SJSA1 (cell line): ENCODE data around the gene CDH16. TPM values are rescaled to one million over a fixed set of nuclear protein-coding genes. Genes with fewer than 3 reads are reported as not detected.
"Not testable (repeated sequence)": the region's sequence is repeated elsewhere in the genome, so short reads cannot be mapped to it uniquely, and the experiment has no call there.

ENCODE experiments used
- DNase-seq, 2 experiments: peaks; one replicate each; pipeline ENCODE4 v3.0.0-alpha.2; 2015 to 2020; ENCODE audit warnings: low spot score in 2 of 2, low read depth in 1 of 2
- H3K27ac ChIP-seq: fragments of 250-450 bp; sonication (Bioruptor Pico); 2 replicates; pipeline ENCODE4 v1.5.1; 2020; ENCODE audit warnings: mild to moderate bottlenecking, moderate library complexity
- H3K27me3 ChIP-seq: fragments of 250-450 bp; sonication (Bioruptor Pico); replicated peaks from 2 replicates; pipeline ENCODE4 v1.5.1; 2020; ENCODE audit warnings: mild to moderate bottlenecking, moderate library complexity
- H3K36me3 ChIP-seq: fragments of 250-450 bp; sonication (Bioruptor Pico); 2 replicates; pipeline ENCODE4 v1.5.1; 2020; ENCODE audit warnings: mild to moderate bottlenecking
- H3K4me1 ChIP-seq: fragments of 250-450 bp; sonication (Bioruptor Pico); replicated peaks from 2 replicates; pipeline ENCODE4 v1.6.1; 2021; ENCODE audit warnings: mild to moderate bottlenecking
- H3K4me3 ChIP-seq: fragments of 250-450 bp; sonication (Bioruptor Pico); 2 replicates; pipeline ENCODE4 v1.5.1; 2020; ENCODE audit warnings: mild to moderate bottlenecking
- H3K9me3 ChIP-seq: fragments of 250-450 bp; sonication (Bioruptor Pico); replicated peaks from 2 replicates; pipeline ENCODE4 v1.5.1; 2020; ENCODE audit warnings: mild to moderate bottlenecking
- total RNA-seq: library from RNA; depleted of rRNA; stranded (reverse); fragments of >200 nt; shearing (Covaris generic); gene quantifications from 2 replicates; pipeline ENCODE4 v1.2.3, GENCODE V29; 2014

The CDH16 gene
- total RNA-seq, 1 experiment from 2014 or later: not detected

DNA sequence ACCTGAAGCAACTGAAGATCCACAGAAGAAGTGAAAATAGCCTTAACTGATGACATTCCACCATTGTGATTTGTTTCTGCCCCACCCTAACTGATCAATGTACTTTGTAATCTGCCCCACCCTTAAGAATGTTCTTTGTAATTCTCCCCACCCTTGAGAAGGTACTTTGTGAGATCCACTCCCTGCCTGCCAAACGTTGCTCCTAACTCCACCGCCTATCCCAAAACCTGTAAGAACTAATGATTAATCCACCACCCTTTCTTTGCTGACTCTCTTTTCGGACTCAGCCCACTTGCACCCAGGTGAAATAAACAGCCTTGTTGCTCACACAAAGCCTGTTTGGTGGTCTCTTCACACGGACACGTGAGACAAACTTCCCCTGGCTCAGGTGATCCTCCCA is 22.0 kb downstream of the CDH16 start:
- H3K27ac ChIP-seq, H3K9me3 ChIP-seq, H3K36me3 ChIP-seq, H3K4me3 ChIP-seq, DNase-seq, H3K27me3 ChIP-seq, H3K4me1 ChIP-seq: not testable (repeated sequence)

GRCh38 chr16:66895999-66896398 is 22.7 kb downstream of the CDH16 start:
- no peaks in the 10 kb centered on the region for H3K9me3 ChIP-seq
- H3K36me3 ChIP-seq: no peaks in the 10 kb centered on the region
- peaks cover 7% of the 10 kb centered on the region for H3K4me1 ChIP-seq
- no peaks in the 10 kb centered on the region for H3K27me3 ChIP-seq
- no peak overlapping the region for H3K27ac ChIP-seq
- no peak for DNase-seq
- no peak overlapping the region for H3K4me3 ChIP-seq

- Histone ChIP-seq H3K36me3 (no peaks in the 10 kb centered on the region), H3K4me3 (no peak overlapping the region), H3K4me1 (peaks cover 7% of the 10 kb centered on the region), H3K27ac (no peak overlapping the region), H3K9me3 (no peaks in the 10 kb centered on the region), H3K27me3 (no peaks in the 10 kb centered on the region)
- DNase-seq: no peak
Observed at GRCh38 chr16:66895689-66895979, 23.1 kb downstream of the CDH16 start.

DNA sequence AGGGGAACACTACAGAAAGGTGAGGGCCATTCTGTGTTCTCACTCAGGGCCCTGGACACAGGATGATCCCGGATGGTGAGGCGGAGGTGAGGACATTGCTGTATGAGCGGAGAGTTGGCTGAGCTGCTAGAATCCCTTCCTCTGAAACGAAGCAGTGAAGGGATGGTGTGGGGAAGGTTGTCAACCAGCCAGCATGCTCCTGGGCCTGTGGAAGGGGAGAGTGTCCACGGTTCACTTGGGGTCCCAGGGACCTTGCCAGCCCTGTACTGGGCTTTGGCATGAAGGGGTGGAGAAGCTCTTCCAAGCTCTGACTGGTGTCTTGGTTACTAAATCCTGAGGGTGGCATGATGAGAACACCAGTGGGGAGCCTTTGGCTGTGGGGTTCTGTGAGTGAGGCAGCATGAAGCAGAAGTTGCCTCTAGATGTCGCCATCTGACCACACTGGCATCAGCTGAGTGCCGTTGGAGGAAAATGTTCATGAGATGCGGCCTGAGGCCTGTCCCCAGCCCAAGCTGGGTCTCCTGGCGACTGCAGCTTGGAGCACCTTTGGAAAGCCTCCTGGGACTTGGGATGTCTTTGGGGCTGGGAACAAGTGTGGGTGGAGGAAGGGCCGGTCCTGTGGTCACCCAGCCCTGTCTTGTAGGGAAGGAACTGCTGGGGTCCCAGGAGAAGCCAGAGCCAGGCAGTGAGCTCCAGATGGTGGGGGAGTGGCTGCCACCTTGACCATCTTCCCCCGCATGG is 23.6 kb downstream of the CDH16 start:
- no peaks in the 10 kb centered on the region for H3K27me3 ChIP-seq
- peak; percentile 54 to 67 for DNase-seq
- no peaks in the 10 kb centered on the region for H3K36me3 ChIP-seq
- H3K4me3 ChIP-seq: no peak overlapping the region
- peaks cover 3% of the 10 kb centered on the region for H3K4me1 ChIP-seq
- no peaks in the 10 kb centered on the region for H3K9me3 ChIP-seq
- H3K27ac ChIP-seq: no peak overlapping the region

DNA sequence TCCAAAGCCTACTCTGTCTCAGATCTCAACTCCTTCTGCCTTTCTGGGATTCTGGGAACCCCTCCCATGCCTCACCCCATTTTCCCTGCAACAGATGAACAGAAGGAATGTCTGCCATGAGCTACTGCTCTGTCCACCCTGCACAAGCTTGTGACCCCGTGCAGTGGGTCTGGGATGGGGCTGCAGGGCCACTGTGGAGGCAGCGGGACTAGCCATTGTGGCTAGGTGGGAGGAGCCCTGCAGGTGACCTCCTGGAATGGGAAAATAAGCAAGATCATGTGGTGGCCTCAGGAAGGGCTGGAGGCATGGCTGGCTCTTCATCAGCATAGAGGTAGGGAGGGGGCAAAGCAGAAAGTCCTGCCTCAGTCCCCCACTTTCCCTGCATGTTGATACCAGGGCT is 24.6 kb downstream of the CDH16 start:
- H3K27ac ChIP-seq: no peak overlapping the region
- H3K36me3 ChIP-seq: no peaks in the 10 kb centered on the region
- DNase-seq: no peak
- H3K9me3 ChIP-seq: no peaks in the 10 kb centered on the region
- no peak overlapping the region for H3K4me3 ChIP-seq
- H3K4me1 ChIP-seq: no peaks in the 10 kb centered on the region
- no peaks in the 10 kb centered on the region for H3K27me3 ChIP-seq

DNA sequence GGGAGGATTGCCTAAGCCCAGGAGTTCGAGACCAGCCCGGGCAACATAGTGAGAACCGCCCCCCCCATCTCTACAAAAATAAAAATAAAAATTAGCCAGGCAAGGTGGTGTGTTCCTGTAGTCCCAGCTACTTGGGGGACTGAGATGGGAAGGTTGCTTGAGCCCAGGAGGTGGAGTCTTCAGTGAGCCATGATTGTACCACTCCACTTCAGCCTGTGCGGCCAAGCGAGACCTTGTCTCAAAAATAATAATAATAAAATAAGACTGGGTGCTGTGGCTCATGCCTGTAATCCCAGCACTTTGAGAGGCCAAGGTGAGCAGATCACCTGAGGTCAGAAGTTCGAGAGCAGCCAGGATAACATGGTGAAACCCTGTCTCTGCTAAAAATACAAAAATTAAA is 26.9 kb downstream of the CDH16 start:
- no peak for DNase-seq
- H3K4me3 ChIP-seq: no peak overlapping the region
- no peaks in the 10 kb centered on the region for H3K27me3 ChIP-seq
- no peak overlapping the region for H3K27ac ChIP-seq
- peaks cover 7% of the 10 kb centered on the region for H3K4me1 ChIP-seq
- H3K36me3 ChIP-seq: 0 out of 2 replicates have a peak, but pooled peaks cover under 1% of the 10 kb centered on the region
- no peaks in the 10 kb centered on the region for H3K9me3 ChIP-seq

DNA sequence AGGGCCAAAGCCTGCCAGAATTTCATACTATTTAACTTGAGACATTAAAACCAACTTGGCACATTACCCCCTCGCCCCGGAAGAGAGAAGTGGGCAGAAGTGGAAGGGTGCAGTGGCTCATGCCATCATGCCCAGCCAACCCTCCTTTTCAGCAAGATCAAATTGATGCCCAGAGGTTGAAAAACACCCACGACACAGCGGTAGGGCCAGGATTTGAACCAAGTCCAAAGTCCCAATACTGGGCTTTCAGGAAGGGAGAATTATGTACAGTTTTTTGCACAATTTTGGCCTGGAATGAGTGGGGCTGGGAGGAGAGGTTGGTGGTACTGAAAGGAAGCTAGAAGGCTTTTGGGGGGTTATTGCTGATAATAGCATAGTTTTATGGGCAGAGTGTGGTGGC is 27.3 kb downstream of the CDH16 start:
- Histone ChIP-seq H3K9me3 (no peaks in the 10 kb centered on the region), H3K27me3 (no peaks in the 10 kb centered on the region), H3K4me1 (peaks cover 12% of the 10 kb centered on the region), H3K36me3 (peaks cover 3% of the 10 kb centered on the region; the same call in 1 of the 2 replicates), H3K4me3 (no peak overlapping the region), H3K27ac (no peak overlapping the region)
- no peak for DNase-seq

GRCh38 chr16:66890799-66891198 is 27.9 kb downstream of the CDH16 start:
- no peaks in the 10 kb centered on the region for H3K9me3 ChIP-seq
- no peaks in the 10 kb centered on the region for H3K27me3 ChIP-seq
- H3K27ac ChIP-seq: no peak overlapping the region
- H3K36me3 ChIP-seq: peaks cover 5% of the 10 kb centered on the region
- no peak for DNase-seq
- no peak overlapping the region for H3K4me3 ChIP-seq
- peaks cover 13% of the 10 kb centered on the region for H3K4me1 ChIP-seq

- peaks cover 13% of the 10 kb centered on the region for H3K4me1 ChIP-seq
- DNase-seq: no peak
Observed at GRCh38 chr16:66889622-66890021, 29.1 kb downstream of the CDH16 start.

DNA sequence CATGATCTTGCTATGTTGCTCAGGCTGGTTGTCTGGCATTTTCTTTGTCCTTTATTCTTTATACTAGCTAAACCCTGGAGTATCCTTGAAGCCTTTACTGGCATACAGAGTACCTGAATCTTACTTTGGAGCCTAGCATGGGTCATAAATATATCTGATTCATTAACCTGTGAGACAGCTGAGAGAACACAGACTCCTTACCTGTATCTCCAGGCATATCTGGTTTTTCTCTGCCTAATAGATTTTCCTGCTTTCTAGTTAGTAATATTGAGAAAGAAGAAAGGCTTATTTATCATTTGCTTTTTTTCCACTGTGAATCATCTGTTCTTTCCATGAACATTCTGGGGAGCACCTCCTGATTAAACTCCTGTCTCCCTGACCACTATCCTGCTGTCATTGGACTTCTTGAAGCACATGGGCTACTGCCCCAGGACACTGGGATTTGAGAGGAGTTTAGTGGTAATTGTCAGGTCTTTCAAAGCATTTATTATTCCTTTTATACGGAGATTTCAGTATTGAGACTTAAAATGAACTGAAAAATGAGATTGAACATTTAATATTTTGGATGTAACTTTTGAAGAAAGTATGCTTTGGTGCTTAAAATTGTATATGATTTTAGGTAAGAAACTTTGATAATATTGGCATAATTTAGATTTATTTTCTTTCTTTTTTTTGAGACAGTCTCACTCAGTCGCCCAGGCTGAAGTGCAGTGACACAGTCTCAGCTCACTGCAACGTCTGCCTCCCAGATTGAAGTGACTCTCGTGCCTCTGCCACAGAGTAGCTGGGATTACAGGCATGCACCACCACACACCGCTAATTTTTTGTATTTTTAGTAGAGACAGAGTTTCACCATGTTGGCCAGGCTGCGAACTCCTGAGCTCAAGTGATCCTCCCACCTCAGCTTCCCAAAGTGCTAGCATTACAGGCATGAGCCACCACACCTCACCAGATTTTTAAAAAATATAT is 29.8 kb downstream of the CDH16 start:
- Histone ChIP-seq H3K27ac (no peak overlapping the region), H3K4me1 (peaks cover 13% of the 10 kb centered on the region), H3K9me3 (no peaks in the 10 kb centered on the region), H3K27me3 (no peaks in the 10 kb centered on the region), H3K4me3 (no peak overlapping the region), H3K36me3 (peaks cover 22% of the 10 kb centered on the region)
- no peak for DNase-seq

More at GRCh38 chr16:66889622-66890021, 29.1 kb downstream of the CDH16 start:
- peaks cover 17% of the 10 kb centered on the region for H3K36me3 ChIP-seq
- H3K4me3 ChIP-seq: no peak overlapping the region
- H3K27me3 ChIP-seq: no peaks in the 10 kb centered on the region
- no peak overlapping the region for H3K27ac ChIP-seq
- no peaks in the 10 kb centered on the region for H3K9me3 ChIP-seq

DNA sequence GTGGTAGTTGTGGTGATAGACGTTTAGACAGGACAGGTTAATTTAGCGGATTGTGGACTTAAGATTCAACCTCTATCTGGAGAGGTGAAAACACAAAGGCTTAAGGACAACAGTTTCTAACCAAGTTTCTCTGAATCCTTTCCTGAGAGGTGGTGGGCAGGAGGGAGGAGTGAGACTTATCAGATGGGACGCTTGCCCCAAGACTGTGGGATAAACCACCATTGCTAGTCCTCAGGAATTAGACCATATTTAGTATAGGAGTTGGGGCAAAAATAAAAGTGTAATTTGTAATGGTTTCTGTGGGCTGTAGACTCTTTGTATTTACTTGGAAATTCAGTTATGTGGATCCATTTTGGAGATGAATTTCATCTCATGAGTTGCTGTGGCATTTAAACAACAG is 31.8 kb downstream of the CDH16 start:
- no peak overlapping the region for H3K4me3 ChIP-seq
- H3K36me3 ChIP-seq: peaks cover 22% of the 10 kb centered on the region
- DNase-seq: no peak
- H3K27ac ChIP-seq: no peak overlapping the region
- no peaks in the 10 kb centered on the region for H3K9me3 ChIP-seq
- no peaks in the 10 kb centered on the region for H3K27me3 ChIP-seq
- peaks cover 13% of the 10 kb centered on the region for H3K4me1 ChIP-seq

DNA sequence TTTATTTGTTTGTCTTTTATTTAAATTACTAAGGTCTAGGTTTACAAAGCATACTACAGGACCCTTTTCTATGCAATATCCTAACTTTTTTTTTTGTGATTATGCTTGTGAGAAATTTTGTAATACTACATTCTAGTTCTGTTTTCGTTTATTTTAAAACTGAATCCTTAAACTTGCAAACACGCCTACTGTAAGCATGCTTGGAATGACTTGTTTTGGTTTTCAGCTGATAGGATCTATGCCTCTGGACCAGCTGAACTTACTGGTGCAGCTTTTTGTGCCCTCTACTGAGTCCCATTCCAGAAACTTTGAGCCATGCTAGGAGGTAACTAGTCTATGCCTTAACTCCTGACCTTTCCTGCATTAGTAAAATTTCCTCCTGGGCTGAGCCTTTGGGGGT is 32.4 kb downstream of the CDH16 start:
- H3K9me3 ChIP-seq: no peaks in the 10 kb centered on the region
- no peak overlapping the region for H3K4me3 ChIP-seq
- H3K36me3 ChIP-seq: peaks cover 22% of the 10 kb centered on the region
- H3K27me3 ChIP-seq: no peaks in the 10 kb centered on the region
- peaks cover 13% of the 10 kb centered on the region for H3K4me1 ChIP-seq
- no peak overlapping the region for H3K27ac ChIP-seq
- DNase-seq: no peak

DNA sequence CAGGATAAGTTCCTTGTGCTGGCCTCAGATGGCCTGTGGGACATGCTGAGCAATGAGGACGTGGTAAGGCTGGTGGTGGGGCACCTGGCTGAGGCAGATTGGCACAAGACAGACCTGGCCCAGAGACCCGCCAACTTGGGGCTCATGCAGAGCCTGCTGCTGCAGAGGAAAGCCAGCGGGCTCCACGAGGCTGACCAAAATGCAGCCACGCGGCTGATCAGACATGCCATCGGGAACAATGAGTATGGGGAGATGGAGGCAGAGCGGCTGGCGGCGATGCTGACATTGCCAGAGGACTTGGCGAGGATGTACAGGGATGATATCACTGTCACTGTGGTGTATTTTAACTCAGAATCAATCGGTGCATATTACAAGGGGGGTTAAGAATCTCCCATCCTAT is 33.2 kb downstream of the CDH16 start:
- Histone ChIP-seq H3K27ac (no peak overlapping the region), H3K36me3 (peaks cover 22% of the 10 kb centered on the region), H3K9me3 (no peaks in the 10 kb centered on the region), H3K4me1 (peaks cover 18% of the 10 kb centered on the region), H3K4me3 (no peak overlapping the region), H3K27me3 (no peaks in the 10 kb centered on the region)
- no peak for DNase-seq

GRCh38 chr16:66882702-66883101 is 36.0 kb downstream of the CDH16 start:
- H3K27ac ChIP-seq: no peak overlapping the region
- H3K4me3 ChIP-seq: no peak overlapping the region
- H3K27me3 ChIP-seq: no peaks in the 10 kb centered on the region
- peaks cover 22% of the 10 kb centered on the region for H3K36me3 ChIP-seq
- DNase-seq: no peak
- no peaks in the 10 kb centered on the region for H3K9me3 ChIP-seq
- peaks cover 22% of the 10 kb centered on the region for H3K4me1 ChIP-seq
